ENCODE results near the gene HRG.

- TF ChIP-seq POLR2A (IDR thresholded peaks at IDR 0.05; ENCODE audit: low read length) (no peak), GATA1 (IDR thresholded peaks at IDR 0.05; ENCODE audit: low read depth, low read length) (no peak)
Observed at GRCh38 chr3:186644683-186645082, 21.1 kb upstream of the HRG start.
